GM18520 (cell line): ENCODE data around the gene THAP6.
"Not testable (repeated sequence)": the region's sequence is repeated elsewhere in the genome, so short reads cannot be mapped to it uniquely, and the experiment has no call there.

ENCODE experiments used
- ATAC-seq: cut with Tn5 transposase; IDR thresholded peaks from one replicate; pipeline ENCODE4 v1.9.1; 2021; ENCODE audit not compliant: unreplicated experiment

The THAP6 gene

DNA sequence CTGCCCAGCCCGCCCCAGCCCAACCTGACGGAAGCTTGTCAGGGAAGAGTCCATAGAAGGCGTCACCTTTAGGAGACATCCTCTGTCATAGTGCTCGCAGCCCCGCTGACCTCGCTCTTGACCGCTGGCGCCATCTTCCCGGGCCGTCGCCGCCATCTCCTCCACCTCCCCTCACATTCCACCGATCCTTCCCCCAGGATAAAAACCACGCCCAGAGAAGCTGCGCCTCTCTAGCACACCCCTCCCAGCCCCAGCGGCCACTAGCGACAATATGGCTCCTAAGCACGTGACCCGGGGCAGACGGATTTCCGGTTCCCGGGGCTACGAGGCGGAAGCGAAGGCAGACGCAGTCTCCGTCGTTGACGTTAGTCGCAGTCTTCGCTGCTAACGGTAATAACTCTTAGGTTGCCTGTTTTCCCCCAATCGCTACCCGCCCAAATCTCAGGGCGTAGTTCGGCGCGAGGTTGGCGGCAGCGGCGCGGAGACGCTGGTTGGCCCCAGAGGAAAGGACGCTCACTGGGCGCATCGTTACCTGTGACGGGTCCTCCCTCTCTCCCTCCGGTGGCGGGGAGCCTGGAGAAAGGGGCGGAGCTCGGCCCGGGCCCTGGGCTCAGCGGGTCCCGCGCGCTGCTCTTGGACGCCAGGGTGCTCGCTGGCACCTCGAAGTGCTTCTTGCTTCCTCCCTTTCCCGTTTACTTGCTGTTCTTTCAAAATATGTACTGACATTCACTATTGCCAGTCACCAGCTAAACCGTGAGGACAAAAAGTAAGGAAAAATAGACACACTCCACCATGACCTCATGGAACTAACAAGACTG is at the start of gene THAP6, which contains the start of gene RCHY1:
Gene THAP6, plus strand, starts transcription at position 343 of the 818 bp plus-strand sequence. CDS start 980 bp downstream, outside the sequence.
Gene RCHY1, minus strand, starts transcription at position 273 of the 818 bp plus-strand sequence. Its CDS starts 117 bp downstream, at position 156.
- peak; percentile 83 for ATAC-seq

- ATAC-seq = no peak
These were observed 44.4 kb upstream of the THAP6 start for GRCh38 chr4:75469896-75470295.

GRCh38 chr4:75470738-75471137 is 43.5 kb upstream of the THAP6 start:
- no peak for ATAC-seq

- ATAC-seq = no peak
These were observed 37.1 kb upstream of the THAP6 start for GRCh38 chr4:75477201-75477600.

DNA sequence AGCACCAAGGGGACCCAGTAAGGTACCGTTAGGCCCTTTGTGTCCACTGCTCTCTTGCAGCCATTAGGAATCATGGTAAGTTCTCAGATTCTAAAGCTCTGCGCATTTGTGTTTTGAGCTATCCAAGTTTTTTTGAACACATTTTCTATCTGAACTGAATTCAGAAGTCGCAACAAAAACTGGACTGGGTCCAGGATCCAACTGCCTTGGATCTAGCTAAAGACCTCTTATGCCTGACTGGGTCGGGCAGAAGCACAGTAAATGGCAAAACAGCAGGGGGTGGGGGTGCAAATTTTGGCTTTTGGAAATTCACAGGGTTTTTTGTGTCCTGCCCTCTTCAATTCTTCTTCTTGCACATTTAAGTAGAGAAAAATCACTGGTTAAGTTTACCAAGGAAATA is 30.1 kb upstream of the THAP6 start:
- no peak for ATAC-seq

GRCh38 chr4:75490155-75490554 is 24.1 kb upstream of the THAP6 start:
- ATAC-seq = no peak

DNA sequence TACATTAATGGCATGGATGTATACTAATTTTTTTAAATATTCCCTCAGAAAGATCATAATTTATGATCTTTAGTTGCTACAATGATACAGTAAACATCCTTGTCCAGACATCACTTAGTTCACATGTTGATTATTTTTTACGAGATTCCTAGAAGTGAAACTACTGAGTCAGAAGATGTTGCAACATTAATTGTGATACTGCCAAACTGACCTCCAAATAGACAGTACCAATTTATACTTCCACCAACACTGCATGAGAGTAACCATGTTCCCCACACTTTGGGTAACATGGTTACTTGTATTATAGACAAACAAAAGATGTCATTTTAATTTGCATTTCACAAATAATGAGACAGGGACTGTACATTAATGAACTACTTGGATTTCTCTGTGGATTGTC is 19.7 kb upstream of the THAP6 start:
- ATAC-seq = peak; percentile 49

DNA sequence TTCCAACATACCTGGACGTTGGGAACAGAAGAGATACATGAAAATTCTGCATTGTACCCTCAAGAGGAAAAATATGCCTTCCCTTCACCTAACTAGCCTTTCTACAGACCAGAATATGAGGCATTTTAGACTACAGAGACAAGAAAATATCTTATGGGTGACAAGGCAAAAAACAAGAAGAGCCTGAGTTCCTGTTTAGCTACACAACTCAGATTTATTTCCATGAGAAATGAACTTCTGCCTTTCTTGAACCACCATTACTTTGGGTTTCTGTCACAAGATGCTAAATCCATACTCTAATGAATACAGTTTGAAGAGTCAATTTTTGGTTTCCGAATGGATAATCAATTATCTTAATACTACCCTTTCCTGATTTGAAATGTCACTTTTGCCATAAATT is 18.8 kb upstream of the THAP6 start:
- ATAC-seq = no peak

DNA sequence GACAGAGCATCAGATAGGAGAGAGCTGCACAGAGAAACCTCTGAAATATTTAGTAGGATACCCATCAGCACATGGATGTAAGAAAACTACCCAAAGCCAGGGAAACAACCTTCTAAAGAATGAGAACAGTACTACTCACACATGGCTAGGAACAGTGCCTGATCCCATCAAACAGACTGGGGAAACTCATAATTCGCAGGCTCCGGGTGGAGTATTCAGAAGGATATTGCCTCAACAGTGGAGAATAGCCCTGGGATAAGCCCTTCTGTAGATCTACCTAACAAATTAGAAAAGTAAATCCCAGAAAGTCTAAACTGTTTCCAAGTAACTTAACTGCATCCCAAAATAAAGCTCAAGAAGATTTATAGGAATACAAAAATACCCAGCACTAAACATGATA is 17.9 kb upstream of the THAP6 start:
- ATAC-seq = no peak

GRCh38 chr4:75497133-75497532 is 17.1 kb upstream of the THAP6 start:
- ATAC-seq = no peak

GRCh38 chr4:75498041-75498440 is 16.2 kb upstream of the THAP6 start:
- ATAC-seq = no peak

- no peak for ATAC-seq
These were observed 14.4 kb upstream of the THAP6 start for GRCh38 chr4:75499900-75500299.

DNA sequence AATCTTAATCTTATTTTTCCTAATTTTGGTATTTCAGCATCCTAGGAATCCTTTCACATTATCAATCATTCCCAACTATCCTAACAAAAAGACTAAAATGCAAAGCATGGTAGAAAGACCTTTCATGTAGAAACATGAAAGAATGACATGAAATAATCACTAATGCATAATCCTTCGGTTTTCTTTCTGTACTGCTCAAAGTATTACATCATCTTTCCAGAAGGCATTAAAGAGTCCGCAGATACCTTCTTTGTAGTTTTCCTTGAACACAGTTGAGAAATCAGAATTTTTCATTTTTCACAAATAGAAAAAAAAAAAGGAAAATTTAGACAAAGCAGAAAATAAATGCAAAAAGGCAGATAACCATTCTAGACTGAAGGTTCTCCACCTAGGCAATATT is 11.6 kb upstream of the THAP6 start:
- no peak for ATAC-seq

DNA sequence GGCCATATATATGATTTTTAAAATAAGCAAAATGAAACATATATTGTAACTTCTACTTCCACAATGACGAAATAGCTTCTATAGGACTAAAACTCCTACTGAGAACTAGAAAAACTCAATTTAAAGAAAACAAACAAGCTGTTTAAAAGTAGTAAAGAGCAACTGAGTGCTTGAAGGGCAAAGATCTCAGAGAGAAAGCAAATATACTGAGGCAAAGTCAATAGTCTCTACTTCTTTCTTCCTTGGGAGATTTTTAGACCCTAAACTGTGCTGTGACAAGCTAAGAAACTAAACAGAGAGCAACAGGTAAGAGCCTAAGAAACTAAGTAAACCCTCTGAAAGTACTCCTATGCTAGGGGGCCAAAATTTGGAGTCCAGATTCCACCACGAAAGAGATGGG is 8.6 kb upstream of the THAP6 start:
- ATAC-seq = no peak

- ATAC-seq = not testable (repeated sequence)
These were observed 4.7 kb upstream of the THAP6 start for GRCh38 chr4:75509592-75509991.

DNA sequence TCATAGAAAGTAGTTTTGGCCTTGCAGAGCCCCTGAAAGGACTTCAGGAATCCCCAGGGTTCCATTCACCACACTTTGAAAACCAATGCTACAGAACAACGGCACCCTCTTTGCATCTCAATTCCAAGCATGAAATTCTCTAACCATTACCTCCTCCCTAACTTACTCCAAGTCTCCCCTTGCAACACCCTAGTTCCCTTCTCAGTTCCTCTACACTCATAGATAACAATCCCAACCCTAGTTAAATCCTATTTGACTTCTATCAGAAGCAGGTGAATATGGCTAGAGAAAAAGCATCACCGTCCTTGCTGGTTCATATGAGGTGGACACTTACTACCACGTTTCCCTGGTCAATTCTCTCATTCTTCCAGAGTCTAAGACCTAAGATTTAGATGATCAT is 2.4 kb upstream of the THAP6 start:
- ATAC-seq = no peak

DNA sequence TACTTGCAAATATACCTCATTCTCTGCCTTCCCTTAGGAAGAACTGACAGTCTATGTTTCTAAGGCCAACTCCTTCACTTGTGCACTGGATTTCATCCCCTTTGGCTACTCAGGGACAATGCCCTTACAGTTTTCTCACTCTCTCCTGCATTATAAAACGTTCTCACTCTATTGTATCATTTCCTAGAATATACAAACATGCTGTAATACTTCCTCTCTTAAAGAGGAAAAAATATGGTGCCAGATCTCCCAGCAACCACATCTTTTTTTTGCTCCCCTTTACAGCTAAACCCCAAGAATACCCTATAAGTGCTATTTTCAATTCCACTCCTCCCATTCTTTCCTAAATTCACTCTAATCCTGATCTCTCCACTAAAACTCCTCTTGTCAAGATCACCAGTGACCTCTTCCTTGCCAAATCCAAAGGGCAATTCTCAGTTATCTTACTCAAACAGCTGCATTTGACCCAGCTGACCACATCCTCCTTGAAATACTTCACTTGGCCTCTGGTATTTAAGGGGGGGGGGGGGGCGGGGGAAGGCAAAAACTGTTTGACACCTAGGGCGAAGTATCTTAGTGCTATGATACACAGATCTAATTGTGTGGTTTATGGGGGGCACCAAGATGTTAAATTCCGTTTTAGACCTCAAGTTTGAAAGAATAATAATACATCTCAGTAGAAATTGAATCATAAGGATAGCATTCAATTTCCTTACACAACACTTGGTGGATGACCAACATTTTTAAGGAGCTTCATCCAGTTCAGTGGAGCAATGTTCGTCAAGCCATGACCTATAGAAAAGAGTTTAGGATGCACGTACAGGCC is 1.7 kb upstream of the THAP6 start:
- ATAC-seq = no peak

GRCh38 chr4:75513526-75514130 is 645 bp upstream of the THAP6 start:
- ATAC-seq = no peak

GRCh38 chr4:75514949-75515612 is 808 bp downstream of the THAP6 start:
- ATAC-seq = no peak

DNA sequence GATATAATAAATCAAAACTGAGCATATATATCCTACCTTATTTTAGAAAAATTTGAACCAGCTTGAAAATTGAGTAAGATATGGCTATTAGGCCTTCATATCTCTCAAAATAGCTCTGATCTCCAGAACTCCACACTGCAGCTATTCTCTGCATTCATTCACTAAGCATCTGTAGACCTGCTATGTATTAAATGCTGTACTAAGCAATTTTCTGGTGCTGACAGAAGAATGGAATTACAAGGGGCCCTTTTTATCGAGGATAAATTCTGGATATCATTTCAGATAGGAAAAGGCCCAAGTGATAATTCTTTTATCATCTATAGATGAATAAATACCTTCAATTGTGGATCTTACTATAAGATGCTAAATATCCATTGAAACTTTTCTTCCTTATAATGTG is 1.9 kb downstream of the THAP6 start:
- no peak for ATAC-seq

GRCh38 chr4:75519452-75519851 is 5.2 kb downstream of the THAP6 start:
- not testable (repeated sequence) for ATAC-seq
